VCaP (cell line): Measurements from ENCODE around the gene NAALADL2.
"Not testable (repeated sequence)": the region's sequence is repeated elsewhere in the genome, so short reads cannot be mapped to it uniquely, and the experiment has no call there.

Source experiments
- H3K27ac ChIP-seq: fragments of 450-650 bp; 2 replicates; pipeline ENCODE4 v1.5.1; 2017
- CTCF ChIP-seq: fragments of 450-650 bp; conservative IDR thresholded peaks from 2 replicates; pipeline ENCODE4 v1.5.1; 2017; ENCODE audit warnings: mild to moderate bottlenecking, moderate library complexity

The NAALADL2 gene

GRCh38 chr3:175792245-175792644 is 933.1 kb downstream of the NAALADL2 start:
- TF ChIP-seq CTCF, result no peak
- no peak overlapping the region for H3K27ac ChIP-seq

GRCh38 chr3:175798326-175798725 is 939.2 kb downstream of the NAALADL2 start:
- TF ChIP-seq CTCF, result no peak

GRCh38 chr3:175805825-175806224 is 946.7 kb downstream of the NAALADL2 start:
- H3K27ac ChIP-seq, result no peak overlapping the region
- TF ChIP-seq CTCF, result no peak

More at GRCh38 chr3:175798326-175798725, 939.2 kb downstream of the NAALADL2 start:
- no peak overlapping the region for H3K27ac ChIP-seq

- no peak for TF ChIP-seq CTCF
- H3K27ac ChIP-seq, result no peak overlapping the region
Measured at GRCh38 chr3:175807175-175807574, 948.0 kb downstream of the NAALADL2 start.

GRCh38 chr3:175818811-175819464 is 959.8 kb downstream of the NAALADL2 start:
- no peak for TF ChIP-seq CTCF
- H3K27ac ChIP-seq, result no peak overlapping the region

- not testable (repeated sequence) for H3K27ac ChIP-seq
Measured at GRCh38 chr3:175822766-175823491, 963.8 kb downstream of the NAALADL2 start.

GRCh38 chr3:175825016-175825580 is 966.0 kb downstream of the NAALADL2 start:
- not testable (repeated sequence) for H3K27ac ChIP-seq

- TF ChIP-seq CTCF, result no peak
- no peak overlapping the region for H3K27ac ChIP-seq
Measured at GRCh38 chr3:175826759-175827158, 967.6 kb downstream of the NAALADL2 start.

GRCh38 chr3:175829809-175830208 is 970.7 kb downstream of the NAALADL2 start:
- H3K27ac ChIP-seq, result not testable (repeated sequence)

- H3K27ac ChIP-seq, result not testable (repeated sequence)
Measured at GRCh38 chr3:175835763-175836162, 976.6 kb downstream of the NAALADL2 start.
